ENCODE measurements around the gene TMEFF2.

- no peak for TF ChIP-seq CTCF (IDR thresholded peaks at IDR 0.05; ENCODE audit: insufficient read depth, low read depth, low read length)
- TF ChIP-seq EZH2 (IDR thresholded peaks at IDR 0.05; ENCODE audit: insufficient read depth, low read length): no peak
Observed at GRCh38 chr2:192070099-192070498, 124.6 kb downstream of the TMEFF2 start.
